T-helper 9 cell (primary cell): Measurements from ENCODE around the gene GOLT1B.
A peak's percentile ranks its signal among the peaks of the same experiment; 100 is the strongest.

ENCODE experiments used
- DNase-seq: peaks from one replicate; pipeline ENCODE4 v3.0.0-alpha.2; 2020

Gene GOLT1B

GRCh38 chr12:21526053-21526452, 24.5 kb downstream of the GOLT1B start, which contains the start of gene SPX:
Gene SPX, plus strand, starts transcription at chr12:21526296. Its CDS starts 177 bp downstream, at chr12:21526473.
- no peak for DNase-seq

GRCh38 chr12:21526721-21527345, 25.2 kb downstream of the GOLT1B start:
- no peak for DNase-seq

- peak; percentile 41 for DNase-seq
Observed at GRCh38 chr12:21527451-21528180, 26.0 kb downstream of the GOLT1B start.

DNA sequence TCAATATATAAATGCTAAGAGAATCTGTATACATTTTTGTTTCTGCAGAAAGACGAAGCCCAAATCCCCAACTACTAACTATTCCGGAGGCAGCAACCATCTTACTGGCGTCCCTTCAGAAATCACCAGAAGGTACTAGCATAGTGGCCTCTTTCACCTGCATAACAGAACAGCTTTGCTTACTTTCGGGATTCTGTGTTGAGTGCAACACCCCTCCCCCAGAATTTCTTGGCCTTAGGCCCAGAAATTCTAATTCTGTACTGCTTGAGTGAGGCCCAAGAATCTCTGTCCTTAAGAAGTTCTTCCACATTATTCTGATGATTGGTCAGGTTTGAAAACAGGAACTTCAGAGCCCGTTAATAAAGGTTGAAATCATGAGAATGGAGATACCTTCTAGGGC, 27.4 kb downstream of the GOLT1B start:
- no peak for DNase-seq

- no peak for DNase-seq
Observed at GRCh38 chr12:21529456-21529855, 27.9 kb downstream of the GOLT1B start.

DNA sequence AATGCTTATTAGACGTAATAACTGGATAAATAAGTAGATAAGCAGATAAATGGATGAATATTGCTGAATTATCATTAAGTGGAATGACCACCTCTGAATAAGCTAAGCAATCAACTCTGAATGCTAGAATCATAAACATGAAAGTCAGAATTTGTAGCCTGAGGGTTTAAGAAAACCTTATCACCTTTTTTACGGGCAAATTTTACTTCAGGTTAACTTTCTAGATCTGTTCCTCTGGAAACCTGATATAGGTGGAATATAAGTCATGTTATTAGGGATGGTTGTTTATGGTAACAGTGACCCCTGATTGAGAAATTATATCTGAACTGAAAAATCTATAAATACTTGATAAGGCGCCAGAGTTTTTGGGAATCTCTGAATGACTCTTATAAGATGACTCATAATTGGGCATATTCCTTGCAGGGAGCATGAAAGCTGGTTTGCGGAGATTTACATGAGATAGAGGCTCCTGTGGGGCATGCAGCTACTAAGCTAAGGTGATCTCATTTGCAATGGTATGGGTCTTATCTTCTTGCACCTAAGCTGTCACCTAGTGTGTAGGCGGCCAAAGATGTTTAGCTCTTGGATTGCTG, 36.6 kb downstream of the GOLT1B start:
- no peak for DNase-seq

DNA sequence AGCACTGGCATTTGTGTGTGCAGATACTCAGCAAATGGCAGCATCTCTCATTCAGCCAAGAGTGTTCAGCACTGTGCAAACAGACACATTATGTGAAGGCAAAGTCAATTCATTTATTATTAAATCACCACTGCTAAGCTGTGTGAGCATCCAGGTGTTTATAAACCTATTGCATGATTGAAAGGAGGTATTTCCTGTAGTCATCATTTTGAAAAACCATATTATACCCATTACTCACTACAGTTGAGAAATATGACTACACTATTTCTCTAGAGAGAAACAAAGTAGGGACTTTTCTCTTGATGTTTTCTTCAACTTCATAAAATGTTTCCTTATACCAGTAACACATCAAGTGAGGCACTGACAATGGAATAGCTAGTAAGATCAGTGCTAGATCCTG, 38.2 kb downstream of the GOLT1B start:
- no peak for DNase-seq

DNA sequence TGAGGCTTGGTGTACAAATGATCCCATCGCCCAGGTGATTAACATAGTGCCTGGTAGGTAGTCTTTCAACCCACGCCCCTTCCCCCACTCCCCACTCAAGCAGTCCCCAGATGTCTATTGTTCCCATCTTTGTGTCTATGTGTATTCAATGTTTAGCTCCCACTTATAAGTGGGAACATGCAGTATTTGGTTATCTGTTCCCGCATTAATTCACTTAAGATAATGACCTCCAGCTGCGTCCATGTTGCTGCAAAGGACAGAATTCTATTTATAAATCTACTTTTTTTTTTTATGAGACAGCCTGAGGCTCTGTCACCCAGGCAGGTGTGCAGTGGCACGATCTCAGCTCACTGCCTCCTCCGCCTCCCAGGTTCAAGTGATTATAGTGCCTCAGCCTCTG, 40.2 kb downstream of the GOLT1B start:
- DNase-seq: no peak

GRCh38 chr12:21542403-21542802, 40.8 kb downstream of the GOLT1B start:
- no peak for DNase-seq

DNA sequence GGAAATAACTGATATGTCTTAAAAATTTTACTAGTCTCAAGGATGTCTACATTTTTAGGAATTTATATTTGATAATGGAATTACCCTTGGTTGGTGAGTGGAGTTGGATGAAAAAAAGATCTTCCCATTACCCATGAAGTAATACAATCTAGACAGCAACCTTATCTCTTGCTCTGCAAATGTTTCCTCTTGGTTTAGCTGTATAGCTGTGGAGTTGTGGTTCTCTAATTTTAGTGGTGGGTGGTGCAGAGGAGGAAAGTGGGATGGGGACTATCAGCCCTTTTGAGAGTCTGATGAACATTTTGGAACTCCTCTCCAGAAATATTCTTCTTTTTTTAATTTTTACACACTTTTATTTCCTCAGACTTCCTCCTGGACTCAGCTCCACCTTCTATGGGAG, 41.6 kb downstream of the GOLT1B start:
- DNase-seq: no peak

- no peak for DNase-seq
Observed at GRCh38 chr12:21545557-21545956, 44.0 kb downstream of the GOLT1B start.

DNA sequence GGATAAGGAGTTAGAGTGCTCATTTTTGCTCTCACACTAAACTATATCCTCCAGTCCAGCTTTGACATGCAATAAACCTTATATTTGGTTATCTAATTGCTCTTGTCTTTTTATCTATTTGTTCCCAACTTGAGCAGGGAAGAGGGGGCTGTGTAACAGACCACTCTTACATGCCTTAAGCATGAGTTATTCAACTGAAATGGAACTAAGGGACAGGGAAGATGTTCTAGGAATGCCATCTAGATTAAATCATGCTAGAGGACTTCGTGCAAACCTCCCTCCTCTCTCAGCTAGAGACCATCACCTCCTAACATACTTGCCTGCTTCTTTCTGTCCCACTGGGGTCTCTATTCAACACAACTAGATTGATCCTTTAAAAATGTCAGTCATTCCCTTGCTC, 45.1 kb downstream of the GOLT1B start:
- DNase-seq: no peak

- DNase-seq: no peak
Observed at GRCh38 chr12:21547437-21547836, 45.8 kb downstream of the GOLT1B start.

GRCh38 chr12:21551841-21552465, 50.4 kb downstream of the GOLT1B start:
- no peak for DNase-seq

DNA sequence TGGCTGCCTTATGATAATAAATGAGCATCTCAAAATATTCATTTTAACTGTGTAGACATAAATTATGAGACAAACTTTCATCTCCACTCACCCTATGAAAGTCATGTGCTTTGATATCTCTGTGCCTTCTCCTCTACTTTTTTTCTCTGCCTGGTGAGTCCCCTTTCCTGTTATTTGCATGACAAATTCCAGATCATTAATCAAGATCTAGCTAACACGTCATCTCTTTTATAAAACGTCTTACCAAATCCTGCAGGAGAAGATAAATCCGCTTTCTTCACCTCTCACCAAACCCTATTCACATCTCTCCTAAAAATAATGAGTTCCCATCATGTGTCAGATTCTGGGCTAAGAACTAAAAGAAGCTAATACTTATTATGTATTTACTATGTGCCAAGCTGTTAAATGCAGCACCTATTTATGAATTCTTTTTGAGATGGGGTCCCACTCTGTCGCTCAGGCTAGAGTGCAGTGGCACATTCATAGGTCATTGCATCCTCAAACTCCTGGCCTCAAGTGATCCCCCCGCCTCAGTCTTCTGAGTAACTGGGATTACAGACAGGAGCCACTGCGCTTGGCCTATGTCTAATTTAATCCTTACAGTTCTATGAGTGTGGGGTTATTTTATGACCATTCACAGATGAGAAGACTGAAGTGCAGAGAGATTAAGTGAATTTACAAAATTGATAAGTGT, 51.2 kb downstream of the GOLT1B start:
- DNase-seq: no peak

DNA sequence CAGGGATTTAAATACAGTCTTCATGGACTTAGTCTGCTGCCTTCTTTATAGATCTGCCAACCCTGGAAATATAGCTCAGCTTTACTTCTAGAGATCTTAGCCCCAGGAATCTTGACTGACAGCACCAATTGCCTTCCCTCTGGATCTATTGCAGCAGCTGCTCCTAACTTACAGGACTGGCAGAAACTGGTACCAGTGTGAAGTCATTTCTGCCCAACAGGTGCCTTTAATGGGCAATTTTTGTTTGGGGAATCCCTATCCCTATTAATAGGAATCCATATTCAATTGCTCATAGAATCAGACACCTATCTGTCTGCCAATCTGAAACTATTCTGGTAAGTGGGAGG, 51.7 kb downstream of the GOLT1B start:
- no peak for DNase-seq

DNA sequence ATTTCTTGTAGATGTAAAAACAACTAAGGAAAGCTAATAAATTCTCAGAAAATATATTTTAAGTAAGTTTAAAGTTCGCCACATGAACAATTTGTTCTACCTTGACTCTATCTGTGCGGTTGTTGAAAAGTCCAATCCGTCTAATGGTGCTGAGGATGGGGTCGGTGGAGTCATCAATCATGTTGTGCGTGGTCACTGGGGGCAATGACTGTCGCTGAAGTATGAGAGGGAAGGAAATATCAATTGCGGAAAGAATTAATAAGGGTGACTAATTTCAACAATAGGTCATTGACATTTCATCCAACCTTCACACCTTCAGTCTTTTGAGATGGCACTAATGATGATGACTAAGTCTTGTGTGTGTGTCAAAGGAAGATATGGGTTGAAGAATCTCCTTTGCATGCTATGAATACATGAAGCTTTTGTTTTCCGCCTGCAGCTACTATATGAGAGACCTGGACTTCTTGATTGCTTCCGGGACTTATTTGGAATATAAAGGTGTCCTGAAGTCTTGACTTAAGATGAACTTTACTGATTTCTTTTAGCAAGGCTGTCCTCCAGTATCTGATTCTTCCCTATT, 56.6 kb downstream of the GOLT1B start:
- DNase-seq: no peak

DNA sequence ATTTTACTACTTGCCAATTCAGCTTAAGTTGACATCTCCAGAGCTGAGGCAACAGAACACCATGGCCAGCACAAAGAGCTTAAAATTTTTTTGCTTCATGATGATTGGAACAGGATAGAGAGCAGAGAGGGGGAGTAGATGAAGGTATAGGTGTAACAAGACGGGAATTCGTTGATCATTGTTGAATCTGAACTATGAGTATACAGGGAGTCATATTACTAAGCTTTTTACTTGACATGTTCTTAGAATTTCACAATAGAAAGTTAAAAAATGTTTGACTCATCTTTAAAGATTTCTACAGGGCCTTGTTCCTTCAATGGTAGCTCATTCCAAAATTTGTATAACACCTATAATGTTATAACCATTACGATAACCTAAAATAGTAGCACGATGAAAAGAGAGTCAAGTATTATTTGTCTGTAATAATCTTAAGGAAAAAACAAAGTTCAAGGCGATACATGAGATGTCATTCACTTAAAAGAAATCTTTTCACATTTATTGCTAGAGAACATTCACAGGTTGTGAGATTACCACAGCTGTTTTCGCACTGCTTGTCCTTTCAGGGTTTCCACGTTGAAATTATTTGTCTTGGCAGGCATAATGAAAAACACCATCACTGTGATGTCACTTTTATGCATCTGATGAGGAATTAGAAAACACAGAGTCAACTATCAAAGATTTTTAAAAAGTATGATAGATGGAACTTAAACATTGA, 58.4 kb downstream of the GOLT1B start:
- no peak for DNase-seq

GRCh38 chr12:21561158-21561557, 59.6 kb downstream of the GOLT1B start:
- DNase-seq: no peak

DNA sequence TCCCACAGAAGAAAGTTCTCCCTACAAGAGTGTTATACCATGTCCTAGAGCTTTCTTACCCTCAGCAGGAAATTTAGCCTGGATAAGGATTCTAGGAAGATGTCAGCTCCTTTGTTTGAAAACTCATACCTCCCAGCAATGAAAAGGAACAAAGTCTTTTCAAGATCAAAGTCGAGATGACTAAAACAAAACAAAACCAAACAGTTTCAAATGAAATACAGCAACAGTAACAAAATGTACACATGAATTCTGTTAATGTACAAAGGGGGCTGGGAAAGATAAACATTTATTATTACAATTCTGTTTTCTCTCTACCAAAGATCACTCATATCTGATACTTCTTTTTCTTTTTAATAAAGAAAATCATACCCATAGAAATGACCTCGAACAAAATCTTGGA, 61.3 kb downstream of the GOLT1B start:
- no peak for DNase-seq

- DNase-seq: no peak
Observed at GRCh38 chr12:21566223-21566906, 64.8 kb downstream of the GOLT1B start.
